Mammary epithelial cell (primary cell): ENCODE measurements around the gene PADI3.

ENCODE experiments used
- EZH2 ChIP-seq: IDR thresholded peaks from 2 replicates; pipeline ENCODE4 v1.6.1; 2012; ENCODE audit warnings: low read length, inconsistent platforms, borderline replicate concordance
- TF ChIP-seq, protein P1 (sequence below), 2 donors: IDR thresholded peaks in 1 of 2; conservative IDR thresholded peaks in 1 of 2; 2 replicates each; pipeline ENCODE4 v1.5.1; 2011 to 2012; ENCODE audit warnings: inconsistent platforms in 2 of 2, low read length in 2 of 2, mild to moderate bottlenecking in 2 of 2, control low read depth in 1 of 2, low read depth in 1 of 2; ENCODE audit not compliant: insufficient read depth in 1 of 2; ENCODE audit errors: extremely low read depth in 1 of 2

DNA sequence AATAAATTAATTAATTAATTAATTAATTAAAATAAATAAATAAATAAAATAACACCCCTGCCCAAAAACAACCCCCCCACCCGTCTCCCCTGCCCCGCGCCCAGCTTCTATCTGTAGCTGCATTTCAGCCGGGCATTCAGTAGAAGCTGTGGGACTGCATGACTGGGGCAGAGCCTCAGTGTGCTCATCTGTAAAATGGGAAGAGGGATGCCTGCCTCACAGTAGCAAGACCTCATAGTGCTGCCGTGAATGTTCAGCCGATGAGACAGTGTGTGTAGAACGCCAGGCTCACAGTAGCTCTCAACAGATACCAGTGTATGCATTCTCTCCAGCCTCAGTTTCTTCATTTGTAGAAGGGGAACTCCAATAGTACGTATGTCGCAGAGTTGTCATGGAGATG is 67.8 kb downstream of the PADI3 start:
- TF ChIP-seq, protein P1, sequence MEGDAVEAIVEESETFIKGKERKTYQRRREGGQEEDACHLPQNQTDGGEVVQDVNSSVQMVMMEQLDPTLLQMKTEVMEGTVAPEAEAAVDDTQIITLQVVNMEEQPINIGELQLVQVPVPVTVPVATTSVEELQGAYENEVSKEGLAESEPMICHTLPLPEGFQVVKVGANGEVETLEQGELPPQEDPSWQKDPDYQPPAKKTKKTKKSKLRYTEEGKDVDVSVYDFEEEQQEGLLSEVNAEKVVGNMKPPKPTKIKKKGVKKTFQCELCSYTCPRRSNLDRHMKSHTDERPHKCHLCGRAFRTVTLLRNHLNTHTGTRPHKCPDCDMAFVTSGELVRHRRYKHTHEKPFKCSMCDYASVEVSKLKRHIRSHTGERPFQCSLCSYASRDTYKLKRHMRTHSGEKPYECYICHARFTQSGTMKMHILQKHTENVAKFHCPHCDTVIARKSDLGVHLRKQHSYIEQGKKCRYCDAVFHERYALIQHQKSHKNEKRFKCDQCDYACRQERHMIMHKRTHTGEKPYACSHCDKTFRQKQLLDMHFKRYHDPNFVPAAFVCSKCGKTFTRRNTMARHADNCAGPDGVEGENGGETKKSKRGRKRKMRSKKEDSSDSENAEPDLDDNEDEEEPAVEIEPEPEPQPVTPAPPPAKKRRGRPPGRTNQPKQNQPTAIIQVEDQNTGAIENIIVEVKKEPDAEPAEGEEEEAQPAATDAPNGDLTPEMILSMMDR (conservative IDR thresholded peaks at IDR 0.05 in 1 of 2, IDR thresholded peaks at IDR 0.05 in 1 of 2; ENCODE audit: extremely low read depth in 1 of 2, insufficient read depth in 1 of 2, low read depth in 1 of 2, low read length in 2 of 2), result no peak
- TF ChIP-seq EZH2, result no peak
